ENCODE data around the gene PARVA. TPM values are rescaled to one million over a fixed set of nuclear protein-coding genes. Genes with fewer than 3 reads are reported as not detected.

Gene PARVA
- total and polyA plus RNA-seq, 9 of the 15 experiments (the other 6 are each of a cell fraction or from before 2014, with no cell fraction given) = 0.11 TPM; not detected in 8

DNA sequence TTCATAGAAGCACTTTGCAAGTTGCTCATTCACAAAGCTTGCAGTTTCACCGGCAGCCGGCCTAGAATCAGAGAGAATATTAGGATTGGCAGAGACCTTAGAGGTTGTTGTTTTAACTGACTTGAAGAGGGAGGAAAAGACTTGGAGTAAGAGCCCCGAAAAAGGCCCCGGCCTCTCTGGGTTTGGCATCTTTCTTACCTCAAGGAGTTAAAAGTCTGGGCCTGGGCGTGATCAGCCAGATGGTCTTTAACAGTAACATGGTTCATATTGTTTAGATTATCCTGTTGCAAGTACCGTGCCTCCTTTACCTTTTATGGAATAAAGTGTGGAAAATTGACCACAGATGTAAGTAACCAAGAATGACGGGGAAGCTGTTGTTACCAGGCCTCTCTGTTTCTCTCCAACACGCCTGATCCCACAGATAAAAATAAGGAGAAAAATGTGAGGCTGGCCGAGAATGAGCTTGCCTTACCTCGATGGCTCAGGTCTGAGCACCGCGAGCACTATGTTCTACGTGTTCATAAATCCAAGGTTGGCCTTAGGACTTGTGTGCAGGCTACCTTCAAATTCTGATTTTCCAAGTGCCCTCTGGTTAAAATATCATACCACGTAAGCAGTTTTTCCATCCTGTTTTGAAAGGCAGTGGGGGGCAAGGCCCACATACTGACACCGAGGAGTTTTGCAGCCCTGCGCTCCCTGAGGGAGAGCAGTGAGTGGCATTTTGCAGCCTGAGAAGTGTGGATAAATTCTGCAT lies 56.4 kb downstream of the PARVA start (continued):
- no peak for TF ChIP-seq MCM7 (IDR thresholded peaks at IDR 0.05)
- TF ChIP-seq FOXK1 (CRISPR knock-in tag; IDR thresholded peaks at IDR 0.05; ENCODE audit: borderline replicate concordance) = no peak

GRCh38 chr11:12434325-12434654 lies 56.9 kb downstream of the PARVA start:
- ATAC-seq (no peak), DNase-seq (ENCODE audit: extremely low read depth in 1 of 4, low spot score in 3 of 4) (no peak), FAIRE-seq (no peak)
- H3K79me2 ChIP-seq (ENCODE audit: control insufficient read depth, insufficient read depth, low read length) = no peaks in the 10 kb centered on the region
- no peak overlapping the region for H3K4me3 ChIP-seq
- POLR2A ChIA-PET = no interaction called here
- no peaks in the 10 kb centered on the region for H3K9me1 ChIP-seq (ENCODE audit: control insufficient read depth, insufficient read depth, low read length)
- WGBS (ENCODE audit: insufficient coverage, low coverage, missing lambda C conversion rate) = 17% methylated on average over 4 of the region's 4 CpGs
- H3K36me3 ChIP-seq (ENCODE audit: control insufficient read depth, insufficient read depth, low read length) = no peaks in the 10 kb centered on the region
- no peaks in the 10 kb centered on the region for H4K20me1 ChIP-seq (replicated peaks; ENCODE audit: control insufficient read depth, insufficient read depth, low read length)
- in situ Hi-C loops (cut with MboI) (no loop called here), intact Hi-C loops (cut with micrococcal nuclease) (no loop called here)
- no peaks in the 10 kb centered on the region; a peak in 1 of 5 replicates for H3K4me1 ChIP-seq (replicated peaks in 1 of 2; ENCODE audit: control insufficient read depth in 2 of 2, insufficient read depth in 2 of 2, low read length in 2 of 2)
- no peak overlapping the region for H3K4me2 ChIP-seq (ENCODE audit: insufficient read depth, low read length)
- BruUV-seq (replicated peaks) = no TSS peak
- TF ChIP-seq ZNF282 (CRISPR knock-in tag; IDR thresholded peaks at IDR 0.05) (no peak), HDGF (IDR thresholded peaks at IDR 0.05) (no peak), NEUROD1 (IDR thresholded peaks at IDR 0.05; ENCODE audit: borderline replicate concordance, low read depth, low read length, partially characterized antibody) (no peak), MXD1 (CRISPR knock-in tag; IDR thresholded peaks at IDR 0.05; ENCODE audit: borderline replicate concordance, poor library complexity, severe bottlenecking) (no peak), MYBL2 (IDR thresholded peaks at IDR 0.05; ENCODE audit: low read depth) (no peak), MYBL2 (CRISPR knock-in tag; IDR thresholded peaks at IDR 0.05; ENCODE audit: borderline replicate concordance) (no peak)
- TF ChIP-seq, protein P1, sequence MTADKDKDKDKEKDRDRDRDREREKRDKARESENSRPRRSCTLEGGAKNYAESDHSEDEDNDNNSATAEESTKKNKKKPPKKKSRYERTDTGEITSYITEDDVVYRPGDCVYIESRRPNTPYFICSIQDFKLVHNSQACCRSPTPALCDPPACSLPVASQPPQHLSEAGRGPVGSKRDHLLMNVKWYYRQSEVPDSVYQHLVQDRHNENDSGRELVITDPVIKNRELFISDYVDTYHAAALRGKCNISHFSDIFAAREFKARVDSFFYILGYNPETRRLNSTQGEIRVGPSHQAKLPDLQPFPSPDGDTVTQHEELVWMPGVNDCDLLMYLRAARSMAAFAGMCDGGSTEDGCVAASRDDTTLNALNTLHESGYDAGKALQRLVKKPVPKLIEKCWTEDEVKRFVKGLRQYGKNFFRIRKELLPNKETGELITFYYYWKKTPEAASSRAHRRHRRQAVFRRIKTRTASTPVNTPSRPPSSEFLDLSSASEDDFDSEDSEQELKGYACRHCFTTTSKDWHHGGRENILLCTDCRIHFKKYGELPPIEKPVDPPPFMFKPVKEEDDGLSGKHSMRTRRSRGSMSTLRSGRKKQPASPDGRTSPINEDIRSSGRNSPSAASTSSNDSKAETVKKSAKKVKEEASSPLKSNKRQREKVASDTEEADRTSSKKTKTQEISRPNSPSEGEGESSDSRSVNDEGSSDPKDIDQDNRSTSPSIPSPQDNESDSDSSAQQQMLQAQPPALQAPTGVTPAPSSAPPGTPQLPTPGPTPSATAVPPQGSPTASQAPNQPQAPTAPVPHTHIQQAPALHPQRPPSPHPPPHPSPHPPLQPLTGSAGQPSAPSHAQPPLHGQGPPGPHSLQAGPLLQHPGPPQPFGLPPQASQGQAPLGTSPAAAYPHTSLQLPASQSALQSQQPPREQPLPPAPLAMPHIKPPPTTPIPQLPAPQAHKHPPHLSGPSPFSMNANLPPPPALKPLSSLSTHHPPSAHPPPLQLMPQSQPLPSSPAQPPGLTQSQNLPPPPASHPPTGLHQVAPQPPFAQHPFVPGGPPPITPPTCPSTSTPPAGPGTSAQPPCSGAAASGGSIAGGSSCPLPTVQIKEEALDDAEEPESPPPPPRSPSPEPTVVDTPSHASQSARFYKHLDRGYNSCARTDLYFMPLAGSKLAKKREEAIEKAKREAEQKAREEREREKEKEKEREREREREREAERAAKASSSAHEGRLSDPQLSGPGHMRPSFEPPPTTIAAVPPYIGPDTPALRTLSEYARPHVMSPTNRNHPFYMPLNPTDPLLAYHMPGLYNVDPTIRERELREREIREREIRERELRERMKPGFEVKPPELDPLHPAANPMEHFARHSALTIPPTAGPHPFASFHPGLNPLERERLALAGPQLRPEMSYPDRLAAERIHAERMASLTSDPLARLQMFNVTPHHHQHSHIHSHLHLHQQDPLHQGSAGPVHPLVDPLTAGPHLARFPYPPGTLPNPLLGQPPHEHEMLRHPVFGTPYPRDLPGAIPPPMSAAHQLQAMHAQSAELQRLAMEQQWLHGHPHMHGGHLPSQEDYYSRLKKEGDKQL (CRISPR knock-in tag; IDR thresholded peaks at IDR 0.05; ENCODE audit: borderline replicate concordance) = no peak
- H3K9me3 ChIP-seq (replicated peaks; ENCODE audit: control insufficient read depth, insufficient read depth, low read depth, low read length) = no peaks in the 10 kb centered on the region
- H2AFZ ChIP-seq (ENCODE audit: low read depth, low read length) = no peak overlapping the region
- peaks cover 12 to 21% of the 10 kb centered on the region in 2 experiments; a peak in 3 of 5 replicates for H3K27me3 ChIP-seq (ENCODE audit: control insufficient read depth in 2 of 2, insufficient read depth in 2 of 2, low read length in 2 of 2)
- H3K9ac ChIP-seq (ENCODE audit: insufficient read depth in 1 of 2, low read depth in 2 of 2, low read length in 2 of 2) = no peak overlapping the region
- CTCF ChIA-PET (ENCODE audit: low intra/inter-chr PET ratio) = no interaction called here
- no peak overlapping the region for H3K27ac ChIP-seq (ENCODE audit: extremely low read depth, low read depth, low read length)

Data from K562 (cell line).